ENCODE data around the gene WDCP. TPM values are rescaled to one million over a fixed set of nuclear protein-coding genes. Genes with fewer than 3 reads are reported as not detected.

Gene WDCP
- total and polyA plus RNA-seq, 4 experiments from 2014 or later, result 4.8 to 20.5 (median 11.3) TPM

DNA sequence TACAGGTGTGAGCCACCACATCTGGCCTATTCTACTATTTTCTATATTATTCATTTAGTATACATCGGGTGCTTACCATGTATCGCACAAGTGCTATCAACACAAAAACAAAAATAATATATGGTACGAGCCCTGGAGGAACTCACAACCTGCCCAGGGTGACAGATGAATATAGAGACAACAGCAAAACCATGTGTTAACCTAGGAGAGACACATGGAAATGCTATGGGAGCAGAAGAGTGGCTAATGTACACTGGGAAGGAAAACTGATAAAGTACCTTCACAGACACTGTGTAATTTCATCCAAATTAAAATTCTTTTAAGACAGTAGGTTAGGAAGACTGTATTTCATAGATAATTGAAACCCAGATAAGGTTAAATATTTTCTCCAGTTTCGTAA is 25.1 kb upstream of the WDCP start:
- Mint-ChIP-seq H3K4me3 (no peak overlapping the region), H3K4me1 (peaks cover 20 to 40% (median 25%) of the 10 kb centered on the region in 4 donors), H3K27me3 (no peaks in the 10 kb centered on the region), H3K27ac (no peak overlapping the region), H3K36me3 (peaks cover 11 to 67% of the 10 kb centered on the region in 2 donors), H3K9me3 (no peaks in the 10 kb centered on the region)
- Histone ChIP-seq H3K27me3 (ENCODE audit: insufficient read depth, low read length) (no peaks in the 10 kb centered on the region), H3K4me1 (ENCODE audit: insufficient read depth, low read length) (peaks cover 20% of the 10 kb centered on the region), H3K36me3 (ENCODE audit: insufficient read depth, low read length) (peaks cover 36% of the 10 kb centered on the region), H3K27ac (ENCODE audit: low read depth, low read length) (no peak overlapping the region), H3K9me3 (ENCODE audit: control insufficient read depth in 1 of 2, low read length in 2 of 2) (no peaks in the 10 kb centered on the region), H3K4me3 (ENCODE audit: low read length in 2 of 2) (no peak overlapping the region)
- no peak for DNase-seq
- ChIA-PET POLR2A (ENCODE audit: partially characterized antibody) (no interaction called here), CTCF (ENCODE audit: partially characterized antibody) (interaction anchor here (1.6 to 1.8 kb wide), 2 partner anchors 11 to 145 kb away, joined by 7 read pairs; partner anchors contain the start of gene ATAD2B)
- intact Hi-C loops (cut with micrococcal nuclease), result no loop called here

DNA sequence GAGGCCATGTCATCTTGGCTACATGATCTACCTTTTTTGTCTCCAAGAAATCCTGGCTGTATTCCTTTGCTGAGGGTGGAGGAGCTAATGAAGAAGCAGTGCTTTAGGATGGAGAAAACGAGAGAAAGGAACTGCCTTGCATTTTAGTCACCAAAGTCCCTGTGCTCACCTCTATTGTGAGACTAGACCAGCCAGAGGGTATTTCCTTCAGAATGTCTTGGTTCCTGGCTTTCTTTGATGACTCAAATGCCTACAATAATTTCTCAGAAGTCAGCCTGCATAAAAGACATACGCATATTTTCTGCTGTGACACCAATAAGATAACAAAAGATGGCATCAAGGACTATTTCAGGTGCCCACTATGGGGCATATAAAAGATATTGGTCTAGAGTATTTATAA is 18.1 kb upstream of the WDCP start:
- H3K9me3 Mint-ChIP-seq, result no peaks in the 10 kb centered on the region
- CTCF ChIA-PET (ENCODE audit: partially characterized antibody), result interaction anchor here (1.3 kb wide), 1 partner anchor 138 kb away, joined by 5 read pairs; the partner anchor contains the start of gene ATAD2B
- Histone ChIP-seq H3K27me3 (ENCODE audit: insufficient read depth, low read length) (no peaks in the 10 kb centered on the region), H3K27ac (ENCODE audit: low read depth, low read length) (no peak overlapping the region), H3K4me1 (ENCODE audit: insufficient read depth, low read length) (no peaks in the 10 kb centered on the region), H3K9me3 (ENCODE audit: control insufficient read depth in 1 of 2, low read length in 2 of 2) (no peaks in the 10 kb centered on the region), H3K4me3 (ENCODE audit: low read length in 2 of 2) (no peak overlapping the region), H3K36me3 (ENCODE audit: insufficient read depth, low read length) (peaks cover 32% of the 10 kb centered on the region)
- no peak for DNase-seq
- H3K27ac Mint-ChIP-seq, result no peak overlapping the region
- POLR2A ChIA-PET (ENCODE audit: partially characterized antibody), result interaction anchor here (2.5 to 2.8 kb wide), 2 partner anchors 11 to 18 kb away, joined by 9 to 15 read pairs; partner anchors contain the start of genes SF3B6 and WDCP
- peaks cover 0 to 5% (median 0%) of the 10 kb centered on the region in 4 donors for H3K4me1 Mint-ChIP-seq
- H3K36me3 Mint-ChIP-seq, result peaks cover 7 to 45% of the 10 kb centered on the region in 2 donors
- H3K27me3 Mint-ChIP-seq, result peaks cover 0 to 3% of the 10 kb centered on the region in 2 donors
- no peak overlapping the region for H3K4me3 Mint-ChIP-seq
- intact Hi-C loops (cut with micrococcal nuclease), result no loop called here

DNA sequence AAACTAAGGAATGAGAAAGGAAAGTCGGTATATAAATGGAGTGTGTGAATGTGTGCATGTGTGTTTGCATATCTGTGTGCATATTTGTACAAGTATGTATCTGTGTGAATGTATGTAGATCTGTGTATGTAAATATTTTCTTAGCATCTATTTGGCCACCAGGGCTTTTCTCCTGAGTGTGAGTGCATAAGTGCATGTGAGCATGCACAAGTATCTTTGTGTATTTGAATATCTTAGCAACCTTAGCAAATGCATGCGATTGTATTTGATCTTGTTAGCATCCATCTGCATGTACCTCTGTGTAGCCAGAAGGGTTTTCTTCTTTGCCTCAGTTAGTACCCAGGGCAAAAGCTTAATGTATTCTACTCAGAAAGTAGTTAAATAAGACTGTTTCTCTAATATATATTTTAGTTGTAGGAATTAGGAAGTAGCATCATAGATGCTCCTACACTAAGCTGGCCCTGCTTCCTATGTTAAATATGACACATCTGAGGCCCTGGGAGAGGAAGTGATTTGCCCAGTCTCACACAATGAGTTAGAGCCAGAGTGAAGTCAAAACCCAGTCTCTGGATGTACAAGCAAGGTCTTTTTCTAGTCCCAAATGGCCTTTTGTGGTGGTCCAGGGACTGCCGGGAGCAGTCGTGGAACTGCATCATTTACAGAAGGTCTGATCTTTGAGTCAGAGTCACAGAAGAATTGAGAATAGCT is 11.5 kb upstream of the WDCP start:
- H3K9me3 Mint-ChIP-seq, result no peaks in the 10 kb centered on the region
- POLR2A ChIA-PET (ENCODE audit: partially characterized antibody), result no interaction called here
- Histone ChIP-seq H3K36me3 (ENCODE audit: insufficient read depth, low read length) (no peaks in the 10 kb centered on the region), H3K4me1 (ENCODE audit: insufficient read depth, low read length) (no peaks in the 10 kb centered on the region), H3K27ac (ENCODE audit: low read depth, low read length) (no peak overlapping the region), H3K4me3 (ENCODE audit: low read length in 2 of 2) (no peak overlapping the region), H3K27me3 (ENCODE audit: insufficient read depth, low read length) (no peaks in the 10 kb centered on the region), H3K9me3 (ENCODE audit: control insufficient read depth in 1 of 2, low read length in 2 of 2) (no peaks in the 10 kb centered on the region)
- peak overlapping the region in 1 of 7 donors; percentile 43 for H3K27ac Mint-ChIP-seq
- H3K27me3 Mint-ChIP-seq, result peaks cover 0 to 3% of the 10 kb centered on the region in 2 donors
- intact Hi-C loops (cut with micrococcal nuclease), result no loop called here
- no peaks in the 10 kb centered on the region for H3K36me3 Mint-ChIP-seq
- no peak for DNase-seq
- H3K4me1 Mint-ChIP-seq, result no peaks in the 10 kb centered on the region
- CTCF ChIA-PET (ENCODE audit: partially characterized antibody), result no interaction called here
- no peak overlapping the region for H3K4me3 Mint-ChIP-seq

DNA sequence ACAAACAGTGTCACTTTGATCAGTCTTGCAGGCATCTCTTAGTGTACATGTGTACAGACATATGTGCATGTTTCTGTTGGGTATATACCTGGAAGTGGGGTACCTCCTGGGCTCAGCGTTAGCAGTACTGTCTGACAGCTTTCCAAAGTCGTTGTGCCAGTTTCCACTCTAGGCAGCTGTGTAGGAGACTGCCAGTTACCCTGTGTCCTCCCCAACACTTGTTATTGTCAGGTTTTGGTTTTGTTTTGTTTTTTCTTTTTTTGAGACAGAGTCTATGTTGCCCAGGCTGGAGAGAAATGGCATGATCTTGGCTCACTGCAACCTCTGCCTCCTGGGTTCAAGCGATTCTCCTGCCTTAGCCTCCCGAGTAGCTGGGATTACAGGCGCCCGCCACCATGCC is 8.6 kb upstream of the WDCP start:
- no peak overlapping the region for H3K27ac ChIP-seq (ENCODE audit: low read depth, low read length)
- DNase-seq, result no peak
- Mint-ChIP-seq H3K27ac (no peak overlapping the region), H3K36me3 (no peaks in the 10 kb centered on the region), H3K4me3 (no peak overlapping the region), H3K9me3 (no peaks in the 10 kb centered on the region), H3K27me3 (peaks cover 0 to 3% of the 10 kb centered on the region in 2 donors), H3K4me1 (no peaks in the 10 kb centered on the region)
- no peaks in the 10 kb centered on the region for H3K36me3 ChIP-seq (ENCODE audit: insufficient read depth, low read length)
- intact Hi-C loops (cut with micrococcal nuclease), result no loop called here
- ChIA-PET POLR2A (ENCODE audit: partially characterized antibody) (no interaction called here), CTCF (ENCODE audit: partially characterized antibody) (no interaction called here)
- H3K4me1 ChIP-seq (ENCODE audit: insufficient read depth, low read length), result no peaks in the 10 kb centered on the region
- H3K27me3 ChIP-seq (ENCODE audit: insufficient read depth, low read length), result no peaks in the 10 kb centered on the region
- H3K9me3 ChIP-seq (ENCODE audit: control insufficient read depth in 1 of 2, low read length in 2 of 2), result no peaks in the 10 kb centered on the region
- H3K4me3 ChIP-seq (ENCODE audit: low read length in 2 of 2), result no peak overlapping the region

DNA sequence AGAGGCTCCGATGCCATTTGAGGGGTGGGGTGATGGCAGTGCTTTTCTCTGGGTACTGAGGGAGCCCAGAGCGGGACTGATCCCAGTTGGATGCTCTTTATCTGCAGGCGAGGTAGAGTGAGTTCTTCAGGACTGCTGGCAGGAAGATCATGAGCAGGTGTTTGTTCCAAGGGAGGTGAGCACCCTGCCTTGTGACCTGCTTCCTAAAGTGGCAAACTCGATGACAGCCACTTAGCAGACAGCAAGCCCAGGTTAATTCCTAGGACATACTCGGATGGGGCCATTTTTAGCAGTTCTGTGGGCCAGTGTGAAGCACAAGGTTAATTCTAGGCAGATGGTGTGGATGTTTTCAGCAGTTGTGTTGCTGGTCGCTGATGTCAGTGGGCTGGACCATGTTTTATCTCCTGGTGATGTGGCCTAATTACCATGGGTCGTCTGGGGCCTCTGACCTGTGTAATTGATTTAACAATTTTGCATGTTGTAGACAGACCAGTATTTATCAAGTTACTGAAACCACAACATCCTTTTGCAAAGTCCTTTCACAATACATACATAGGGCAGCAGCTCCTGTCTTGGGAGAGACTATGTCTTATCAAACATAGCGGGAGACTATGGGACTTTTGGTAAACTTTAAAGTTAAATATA is 7.3 kb upstream of the WDCP start:
- Mint-ChIP-seq H3K27ac (no peak overlapping the region), H3K4me3 (no peak overlapping the region)
- POLR2A ChIA-PET (ENCODE audit: partially characterized antibody), result no interaction called here

DNA sequence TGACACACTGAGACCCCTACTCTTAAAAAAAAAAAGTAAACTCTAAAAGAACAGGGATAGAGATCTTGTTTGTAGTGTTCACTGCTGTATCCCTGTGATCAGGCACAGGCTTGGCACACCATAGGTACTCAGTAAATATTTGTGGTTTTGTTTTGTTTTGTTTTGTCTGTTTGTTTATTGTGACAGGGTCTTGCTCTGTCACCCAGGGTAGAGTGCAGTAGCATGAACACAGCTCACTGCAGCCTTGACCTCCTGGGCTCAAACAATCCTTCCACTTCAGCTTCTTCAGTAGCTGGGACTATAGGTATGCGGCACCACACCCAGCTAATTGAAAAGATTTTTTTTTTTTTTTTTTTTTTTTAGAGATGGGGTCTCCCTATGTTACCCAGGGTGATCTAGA is 5.8 kb upstream of the WDCP start:
- Histone ChIP-seq H3K36me3 (ENCODE audit: insufficient read depth, low read length) (no peaks in the 10 kb centered on the region), H3K4me3 (ENCODE audit: low read length in 2 of 2) (no peak overlapping the region), H3K27ac (ENCODE audit: low read depth, low read length) (no peak overlapping the region), H3K4me1 (ENCODE audit: insufficient read depth, low read length) (peaks cover 13% of the 10 kb centered on the region), H3K27me3 (ENCODE audit: insufficient read depth, low read length) (no peaks in the 10 kb centered on the region), H3K9me3 (ENCODE audit: control insufficient read depth in 1 of 2, low read length in 2 of 2) (no peaks in the 10 kb centered on the region)
- no peak overlapping the region for H3K27ac Mint-ChIP-seq
- no peak for DNase-seq
- no peaks in the 10 kb centered on the region for H3K36me3 Mint-ChIP-seq
- H3K9me3 Mint-ChIP-seq, result no peaks in the 10 kb centered on the region
- H3K27me3 Mint-ChIP-seq, result no peaks in the 10 kb centered on the region
- intact Hi-C loops (cut with micrococcal nuclease), result no loop called here
- POLR2A ChIA-PET (ENCODE audit: partially characterized antibody), result no interaction called here
- peaks cover 0 to 2% (median 1%) of the 10 kb centered on the region in 4 donors for H3K4me1 Mint-ChIP-seq
- H3K4me3 Mint-ChIP-seq, result no peak overlapping the region
- CTCF ChIA-PET (ENCODE audit: partially characterized antibody), result interaction anchor here (1.0 kb wide), 1 partner anchor 30 kb away, joined by 3 read pairs; no protein-coding TSS in a partner anchor

More for the DNA sequence above, 7.3 kb upstream of the WDCP start:
- Histone ChIP-seq H3K36me3 (ENCODE audit: insufficient read depth, low read length) (no peaks in the 10 kb centered on the region), H3K9me3 (ENCODE audit: control insufficient read depth in 1 of 2, low read length in 2 of 2) (no peaks in the 10 kb centered on the region), H3K4me3 (ENCODE audit: low read length in 2 of 2) (no peak overlapping the region), H3K27me3 (ENCODE audit: insufficient read depth, low read length) (no peaks in the 10 kb centered on the region), H3K27ac (ENCODE audit: low read depth, low read length) (no peak overlapping the region), H3K4me1 (ENCODE audit: insufficient read depth, low read length) (peaks cover 4% of the 10 kb centered on the region)
- H3K9me3 Mint-ChIP-seq, result no peaks in the 10 kb centered on the region
- intact Hi-C loops (cut with micrococcal nuclease), result no loop called here
- no peaks in the 10 kb centered on the region for H3K4me1 Mint-ChIP-seq
- no peaks in the 10 kb centered on the region for H3K27me3 Mint-ChIP-seq
- no peaks in the 10 kb centered on the region for H3K36me3 Mint-ChIP-seq
- CTCF ChIA-PET (ENCODE audit: partially characterized antibody), result no interaction called here
- no peak for DNase-seq

DNA sequence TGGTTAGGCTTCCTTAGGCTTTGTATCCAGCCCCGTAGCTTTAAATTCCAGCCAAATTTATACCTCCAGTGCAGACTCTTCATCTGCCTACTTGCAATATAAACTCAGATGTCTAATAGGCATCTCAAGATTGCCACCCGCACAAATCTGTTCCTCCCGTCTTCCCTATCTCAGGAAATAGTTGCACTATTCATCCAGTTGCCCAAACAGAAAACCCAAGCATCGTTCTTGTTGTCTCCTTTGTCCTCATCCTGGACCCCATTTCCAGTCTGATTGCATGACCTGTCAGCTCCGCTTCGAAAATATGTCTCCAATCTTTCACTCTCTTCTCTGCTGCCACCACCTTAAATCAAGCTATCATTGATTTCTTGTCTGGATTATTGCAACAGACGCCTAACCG is 4.6 kb upstream of the WDCP start:
- ChIA-PET CTCF (ENCODE audit: partially characterized antibody) (no interaction called here), POLR2A (ENCODE audit: partially characterized antibody) (no interaction called here)
- Mint-ChIP-seq H3K27ac (no peak overlapping the region), H3K4me3 (no peak overlapping the region), H3K27me3 (peaks cover 0 to 1% of the 10 kb centered on the region in 2 donors), H3K9me3 (no peaks in the 10 kb centered on the region), H3K4me1 (peaks cover 7 to 12% (median 11%) of the 10 kb centered on the region in 4 donors), H3K36me3 (peaks cover 0 to 5% of the 10 kb centered on the region in 2 donors)
- H3K27me3 ChIP-seq (ENCODE audit: insufficient read depth, low read length), result no peaks in the 10 kb centered on the region
- H3K4me1 ChIP-seq (ENCODE audit: insufficient read depth, low read length), result peaks cover 18% of the 10 kb centered on the region
- H3K4me3 ChIP-seq (ENCODE audit: low read length in 2 of 2), result no peak overlapping the region
- no peaks in the 10 kb centered on the region for H3K9me3 ChIP-seq (ENCODE audit: control insufficient read depth in 1 of 2, low read length in 2 of 2)
- intact Hi-C loops (cut with micrococcal nuclease), result no loop called here
- H3K36me3 ChIP-seq (ENCODE audit: insufficient read depth, low read length), result no peaks in the 10 kb centered on the region
- H3K27ac ChIP-seq (ENCODE audit: low read depth, low read length), result no peak overlapping the region
- DNase-seq, result no peak

All from CD4-positive, alpha-beta memory T cell (primary cell).